ENCODE measurements around the gene TCF3. TPM values are rescaled to one million over a fixed set of nuclear protein-coding genes. Genes with fewer than 3 reads are reported as not detected.
A peak's percentile ranks its signal among the peaks of the same experiment; 100 is the strongest.
"Not testable (repeated sequence)": the region's sequence is repeated elsewhere in the genome, so short reads cannot be mapped to it uniquely, and the experiment has no call there.

The TCF3 gene
- total and polyA plus RNA-seq, 7 donors: 20.1 to 33.8 (median 24.6) TPM

DNA sequence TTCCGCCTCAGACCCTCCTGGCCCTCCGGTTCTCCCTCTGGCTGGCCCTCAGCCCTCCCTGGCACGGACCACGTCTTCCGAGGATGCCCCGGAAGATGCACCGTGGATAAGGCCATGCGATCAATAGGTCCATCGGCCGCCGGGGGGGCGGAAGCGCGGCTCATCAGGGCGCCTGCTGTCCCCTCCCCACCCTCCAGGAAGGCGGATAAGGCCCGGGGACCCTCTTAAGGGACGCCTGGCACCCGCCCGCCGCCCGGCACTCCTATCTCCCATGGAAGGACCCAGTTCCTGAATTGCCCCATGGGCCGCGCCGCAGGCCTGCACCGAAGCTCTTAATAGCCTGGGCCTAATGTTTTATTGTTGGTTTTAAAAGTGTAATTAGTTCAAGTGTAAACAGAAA, 46.2 kb upstream of the TCF3 start:
- Histone ChIP-seq H3K27me3 (ENCODE audit: insufficient read depth in 3 of 3, low read length in 2 of 3) (peaks cover 0 to 58% (median 28%) of the 10 kb centered on the region in 3 donors), H3K36me3 (ENCODE audit: insufficient read depth in 1 of 2, low read depth in 1 of 2) (no peaks in the 10 kb centered on the region), H3K27ac (no peak overlapping the region), H3K4me1 (no peaks in the 10 kb centered on the region), H3K4me3 (no peak overlapping the region), H3K9me3 (no peaks in the 10 kb centered on the region)
- WGBS, 3 donors: 85 to 87% (median 86%) methylated on average over 24 to 26 of the region's 26 CpGs
- intact Hi-C loops (cut with DNase I): no loop called here
- ATAC-seq (no peak), DNase-seq (no peak)
- TF ChIP-seq, protein P1, sequence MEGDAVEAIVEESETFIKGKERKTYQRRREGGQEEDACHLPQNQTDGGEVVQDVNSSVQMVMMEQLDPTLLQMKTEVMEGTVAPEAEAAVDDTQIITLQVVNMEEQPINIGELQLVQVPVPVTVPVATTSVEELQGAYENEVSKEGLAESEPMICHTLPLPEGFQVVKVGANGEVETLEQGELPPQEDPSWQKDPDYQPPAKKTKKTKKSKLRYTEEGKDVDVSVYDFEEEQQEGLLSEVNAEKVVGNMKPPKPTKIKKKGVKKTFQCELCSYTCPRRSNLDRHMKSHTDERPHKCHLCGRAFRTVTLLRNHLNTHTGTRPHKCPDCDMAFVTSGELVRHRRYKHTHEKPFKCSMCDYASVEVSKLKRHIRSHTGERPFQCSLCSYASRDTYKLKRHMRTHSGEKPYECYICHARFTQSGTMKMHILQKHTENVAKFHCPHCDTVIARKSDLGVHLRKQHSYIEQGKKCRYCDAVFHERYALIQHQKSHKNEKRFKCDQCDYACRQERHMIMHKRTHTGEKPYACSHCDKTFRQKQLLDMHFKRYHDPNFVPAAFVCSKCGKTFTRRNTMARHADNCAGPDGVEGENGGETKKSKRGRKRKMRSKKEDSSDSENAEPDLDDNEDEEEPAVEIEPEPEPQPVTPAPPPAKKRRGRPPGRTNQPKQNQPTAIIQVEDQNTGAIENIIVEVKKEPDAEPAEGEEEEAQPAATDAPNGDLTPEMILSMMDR (IDR thresholded peaks at IDR 0.05): no peak

DNA sequence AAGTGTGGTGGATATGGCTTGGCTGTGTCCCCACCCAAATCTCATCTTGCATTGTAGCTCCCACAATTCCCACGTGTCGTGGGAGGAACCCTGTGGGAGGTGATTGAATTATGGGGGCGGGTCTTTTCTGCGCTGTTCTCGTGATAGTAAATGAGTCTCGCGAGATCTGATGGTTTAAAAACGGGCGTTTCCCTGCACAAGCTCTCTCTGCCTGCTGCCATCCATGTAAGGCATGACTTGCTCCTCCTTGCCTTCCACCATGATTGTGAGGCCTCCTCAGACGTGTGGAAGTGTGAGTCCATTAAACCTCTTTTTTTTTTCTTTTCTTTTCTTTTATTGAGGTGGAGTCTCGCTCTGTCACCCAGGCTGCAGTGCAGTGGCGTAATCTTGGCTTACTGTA, 43.1 kb upstream of the TCF3 start:
- DNase-seq; H3K4me1 ChIP-seq; ATAC-seq; H3K9me3 ChIP-seq; H3K36me3 ChIP-seq (ENCODE audit: insufficient read depth in 1 of 2, low read depth in 1 of 2); intact Hi-C loops (cut with DNase I); H3K27ac ChIP-seq; H3K4me3 ChIP-seq: not testable (repeated sequence)
- 83 to 86% (median 85%) methylated on average over 12 of the region's 12 CpGs for WGBS, 3 donors
- H3K27me3 ChIP-seq (ENCODE audit: insufficient read depth in 3 of 3, low read length in 2 of 3): peaks cover 0 to 70% (median 37%) of the 10 kb centered on the region in 3 donors

DNA sequence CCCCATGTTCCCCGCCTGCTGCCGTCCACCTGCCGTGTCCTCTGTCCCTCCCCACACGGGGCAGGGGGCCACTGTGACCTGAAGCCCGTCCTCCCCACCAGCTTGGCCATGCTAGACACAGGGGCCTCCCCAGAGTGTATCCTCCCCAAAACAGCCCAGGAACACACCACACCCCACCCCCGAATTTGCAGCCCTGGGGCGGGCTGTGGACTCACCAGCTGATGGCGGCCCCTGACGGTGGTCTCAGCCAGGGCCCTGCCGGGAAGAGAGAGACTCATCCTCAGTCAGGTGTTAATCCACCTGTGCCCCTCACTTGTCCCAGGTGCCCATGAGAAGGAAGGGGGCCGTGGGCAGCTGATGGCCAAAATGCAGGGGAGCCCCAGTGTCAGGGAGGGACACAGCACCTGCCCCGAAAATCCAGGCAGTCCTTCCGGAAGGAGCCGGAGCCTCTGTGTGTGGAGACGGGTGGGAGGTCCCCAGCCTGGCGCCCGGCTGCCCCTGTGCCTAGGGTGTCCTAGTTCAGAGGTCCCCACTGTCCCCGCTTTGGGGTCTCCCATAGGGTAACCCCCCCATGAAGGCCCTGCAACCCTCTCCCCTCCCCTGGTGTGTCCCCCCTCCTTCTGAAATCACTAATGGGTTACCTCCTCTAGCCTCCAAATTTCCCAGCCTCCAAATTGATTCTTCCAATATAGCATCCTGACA, 39.3 kb upstream of the TCF3 start:
- WGBS, 3 donors: 33 to 39% (median 39%) methylated on average over 17 to 18 of the region's 18 CpGs
- Histone ChIP-seq H3K27me3 (ENCODE audit: insufficient read depth in 3 of 3, low read length in 2 of 3) (peaks cover 0 to 66% (median 29%) of the 10 kb centered on the region in 3 donors), H3K4me1 (no peaks in the 10 kb centered on the region), H3K4me3 (no peak overlapping the region), H3K27ac (no peak overlapping the region), H3K36me3 (ENCODE audit: insufficient read depth in 1 of 2, low read depth in 1 of 2) (no peaks in the 10 kb centered on the region), H3K9me3 (no peaks in the 10 kb centered on the region)
- intact Hi-C loops (cut with DNase I): loop anchor here in 1 of 2 donors (5.0 kb wide), 1 partner anchor 76 kb away; no protein-coding TSS in a partner anchor
- DNase-seq (no peak), ATAC-seq (no peak)
- TF ChIP-seq, protein P1 (IDR thresholded peaks at IDR 0.05): no peak

DNA sequence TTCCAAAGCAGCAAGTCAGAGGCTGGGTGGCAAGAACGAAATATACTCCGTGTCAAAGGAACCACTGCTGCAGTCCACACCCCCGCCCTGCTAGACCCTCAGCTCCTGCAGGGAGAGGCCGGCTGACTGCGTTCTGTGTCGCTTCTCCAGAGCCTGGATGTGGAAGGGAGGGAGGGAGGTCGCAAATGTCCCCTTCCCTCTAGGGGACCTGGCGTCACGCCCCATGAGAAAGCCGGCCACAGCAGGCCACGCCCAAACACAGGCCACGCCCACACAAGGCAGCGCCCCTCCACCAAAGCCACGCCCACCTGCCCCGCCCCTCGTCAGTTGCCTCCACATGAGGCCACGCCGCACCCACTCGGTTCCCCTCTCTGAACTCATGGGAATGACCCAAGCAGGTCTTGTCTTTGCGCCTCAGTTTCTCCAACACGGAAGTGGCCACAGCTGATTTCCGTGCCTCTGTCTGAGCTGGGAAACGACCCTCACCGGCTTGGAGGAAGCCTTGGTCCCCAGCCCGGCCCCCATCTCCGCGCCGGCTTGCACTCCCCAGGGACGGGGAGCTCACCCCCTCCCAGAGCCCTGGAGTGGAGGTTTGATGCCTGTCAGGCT, 38.4 kb upstream of the TCF3 start:
- ATAC-seq (peak in 2 of 4 donors; percentile 42 to 60), DNase-seq (no peak)
- TF ChIP-seq, protein P1 (IDR thresholded peaks at IDR 0.05): no peak
- no peaks in the 10 kb centered on the region for H3K9me3 ChIP-seq
- no peak overlapping the region for H3K4me3 ChIP-seq
- no peak overlapping the region for H3K27ac ChIP-seq
- H3K27me3 ChIP-seq (ENCODE audit: insufficient read depth in 3 of 3, low read length in 2 of 3): peaks cover 0 to 75% (median 33%) of the 10 kb centered on the region in 3 donors
- no peaks in the 10 kb centered on the region for H3K4me1 ChIP-seq
- intact Hi-C loops (cut with DNase I): loop anchor here in 1 of 2 donors (5.0 kb wide), 1 partner anchor 76 kb away; no protein-coding TSS in a partner anchor
- 3 to 8% (median 8%) methylated on average over 26 to 29 of the region's 29 CpGs for WGBS, 3 donors
- no peaks in the 10 kb centered on the region for H3K36me3 ChIP-seq (ENCODE audit: insufficient read depth in 1 of 2, low read depth in 1 of 2)

DNA sequence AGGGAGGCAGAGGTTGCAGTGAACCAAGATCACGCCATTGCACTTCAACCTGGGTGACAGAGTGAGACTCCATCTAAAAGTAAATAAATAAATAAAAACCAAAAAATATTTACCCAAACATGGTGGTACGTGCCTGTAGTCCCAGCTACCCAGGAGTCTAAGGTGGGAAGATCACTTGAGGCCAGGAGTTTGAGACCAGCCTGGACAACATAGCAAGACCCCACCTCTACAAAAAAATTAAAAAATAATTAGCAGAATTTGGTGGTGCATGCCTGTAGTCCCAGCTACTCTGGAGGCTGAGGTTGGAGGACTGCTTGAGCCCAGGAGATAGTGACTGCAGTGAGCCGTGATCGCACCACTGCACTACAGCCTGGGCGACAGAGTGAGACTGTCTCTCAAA, 33.4 kb upstream of the TCF3 start:
- H3K27me3 ChIP-seq (ENCODE audit: insufficient read depth in 3 of 3, low read length in 2 of 3): peaks cover 0 to 88% (median 25%) of the 10 kb centered on the region in 3 donors
- H3K4me1 ChIP-seq; intact Hi-C loops (cut with DNase I); H3K27ac ChIP-seq; ATAC-seq; H3K36me3 ChIP-seq (ENCODE audit: insufficient read depth in 1 of 2, low read depth in 1 of 2); H3K4me3 ChIP-seq; H3K9me3 ChIP-seq; DNase-seq: not testable (repeated sequence)
- 85 to 90% (median 89%) methylated on average over 5 of the region's 5 CpGs for WGBS, 3 donors

Data from psoas muscle (tissue), 8 donors.